Activated CD8-positive, alpha-beta memory T cell treated with anti-CD3 and anti-CD28 coated beads, Interleukin-2, amount 50 U/mL, for 24 hours (primary cell): ENCODE measurements around the gene PRR33.

Experiments
- DNase-seq: peaks from one replicate; pipeline ENCODE4 v3.0.0-alpha.2; 2020; ENCODE audit errors: extremely low read depth

Gene PRR33

DNA sequence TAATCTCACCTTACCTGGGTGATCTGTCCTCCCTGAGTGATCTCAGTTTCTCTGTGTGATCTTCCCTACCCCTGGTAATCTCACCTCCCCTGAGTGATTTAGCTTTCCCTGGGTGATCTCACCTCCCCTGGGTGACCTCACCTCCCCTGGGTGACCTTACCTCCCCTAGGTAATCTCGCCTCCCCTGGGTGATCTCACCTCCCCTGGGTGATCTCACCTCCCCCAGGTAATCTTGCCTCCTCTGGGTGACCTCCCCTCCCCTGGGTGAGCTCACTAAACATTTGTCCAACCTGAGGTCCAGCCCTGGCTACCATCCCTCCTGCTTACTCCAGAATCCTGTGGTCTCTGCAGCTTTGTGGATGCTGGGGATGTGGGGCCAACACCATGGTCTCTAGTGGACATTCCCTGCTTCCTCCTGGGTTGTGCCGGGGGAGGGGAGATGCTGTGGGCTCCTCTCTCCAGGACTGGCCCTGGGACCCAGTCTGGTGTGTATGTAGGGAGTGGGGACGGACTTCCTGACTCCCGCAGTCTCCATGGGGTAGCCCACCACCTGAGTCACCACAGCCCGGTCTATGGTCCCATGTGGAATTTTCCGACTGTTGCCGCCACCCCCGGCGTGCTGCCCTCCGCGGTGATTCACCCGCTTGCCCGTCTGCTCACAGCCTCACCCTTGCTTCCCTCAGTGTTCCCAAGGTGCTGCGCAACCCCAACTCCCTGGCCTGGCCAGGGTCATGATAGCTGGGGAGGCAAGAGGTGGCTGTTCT, 28.9 kb downstream of the PRR33 start:
- no peak for DNase-seq

DNA sequence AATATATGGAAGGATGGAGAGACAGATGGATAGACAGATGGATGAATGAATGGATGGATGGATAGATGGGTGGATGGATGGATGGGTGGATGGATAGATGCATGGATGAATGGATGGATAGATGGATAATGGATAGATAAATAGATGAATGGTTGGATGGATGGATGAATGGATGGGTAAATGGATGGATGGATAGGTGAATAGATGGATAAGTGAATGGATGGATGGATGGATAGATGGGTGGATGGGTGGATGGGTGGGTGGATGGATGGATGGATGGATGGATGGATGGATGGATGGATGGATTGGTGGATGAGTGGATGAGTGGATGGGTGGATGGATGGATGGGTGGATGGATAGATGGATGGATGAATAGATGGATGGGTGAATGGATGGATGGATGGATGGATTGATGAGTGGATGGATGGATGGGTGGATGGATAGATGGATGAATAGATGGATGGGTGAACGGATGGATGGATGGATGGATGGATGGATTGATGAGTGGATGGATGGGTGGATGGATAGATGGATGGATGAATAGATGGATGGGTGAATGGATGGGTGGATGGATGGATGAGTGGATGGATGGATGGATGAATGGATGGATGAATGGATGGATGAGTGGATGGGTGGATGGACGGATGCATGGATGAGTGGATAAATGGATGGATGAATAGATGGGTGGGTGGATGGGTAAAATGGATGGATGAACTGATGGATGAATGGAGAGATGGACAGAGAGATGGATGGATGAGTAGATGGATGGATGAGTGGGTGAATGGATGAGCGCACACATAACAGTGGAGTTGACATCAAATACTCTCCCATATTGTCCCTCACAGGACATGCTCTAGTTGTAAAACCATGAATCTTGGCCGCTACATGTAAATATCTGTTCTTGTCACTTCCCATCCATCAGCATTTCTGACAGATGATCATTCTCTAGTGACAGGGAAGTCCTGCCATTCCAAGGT, 30.0 kb downstream of the PRR33 start:
- DNase-seq = no peak

DNA sequence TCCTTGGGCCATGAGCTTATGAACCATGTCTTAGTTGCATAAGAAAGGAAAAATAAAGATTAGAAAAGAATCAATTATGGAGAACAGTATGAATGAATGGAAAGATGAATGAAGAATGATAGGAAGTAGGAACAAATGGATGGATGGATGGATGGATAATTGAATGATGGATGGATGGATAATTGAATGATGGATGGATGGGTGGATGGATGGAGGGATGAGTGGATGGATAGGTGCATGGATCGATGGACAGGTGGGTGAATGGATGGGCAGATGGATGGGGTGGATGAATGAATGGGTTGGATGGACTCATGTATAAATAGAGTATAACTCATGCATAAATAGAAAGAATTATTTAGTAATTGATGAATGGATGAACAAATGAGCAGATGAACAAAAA, 31.6 kb downstream of the PRR33 start:
- no peak for DNase-seq

- no peak for DNase-seq
These were observed 32.7 kb downstream of the PRR33 start for GRCh38 chr11:1859004-1859403.

DNA sequence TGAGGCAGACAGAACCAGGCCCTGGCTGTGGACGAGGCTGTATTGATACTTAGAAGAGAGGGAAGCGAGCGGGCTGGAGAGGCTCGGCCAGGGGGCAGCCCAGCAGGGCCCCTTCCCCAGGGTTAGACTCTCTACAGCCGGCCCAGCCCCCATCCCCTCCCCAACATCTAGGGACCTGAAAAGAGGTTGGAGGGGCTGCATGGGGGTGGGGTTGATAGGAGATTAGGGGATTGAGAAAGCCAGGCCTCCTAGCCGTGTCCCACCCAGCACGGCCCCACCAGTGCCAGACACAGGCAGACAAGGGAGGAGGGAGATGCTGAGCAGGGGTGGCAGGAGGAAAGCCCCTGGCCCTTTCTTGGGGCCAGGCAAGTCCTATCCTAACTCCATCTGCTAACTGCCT, 33.1 kb downstream of the PRR33 start:
- no peak for DNase-seq

DNA sequence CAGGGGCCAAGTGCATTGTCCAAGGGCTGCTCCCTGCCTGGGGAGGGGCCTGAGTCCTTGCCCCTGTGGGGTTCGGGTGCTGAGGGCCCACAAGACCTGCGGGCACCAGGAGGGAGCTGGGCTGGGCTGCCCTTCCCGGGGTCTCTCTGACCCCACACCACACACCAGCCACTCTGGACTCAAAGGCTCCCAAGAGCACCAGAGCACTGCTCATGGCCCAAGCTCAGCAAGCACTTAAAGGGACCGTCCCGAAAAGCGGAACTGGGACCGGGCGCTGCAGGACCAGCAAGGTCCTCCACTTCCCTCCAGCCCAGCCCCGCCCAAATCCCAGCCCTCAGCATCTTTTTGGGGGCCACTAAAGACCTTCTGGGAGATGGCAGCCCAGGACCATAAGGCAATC, 33.5 kb downstream of the PRR33 start:
- DNase-seq = no peak

- no peak for DNase-seq
These were observed 34.6 kb downstream of the PRR33 start for GRCh38 chr11:1857064-1857463.

DNA sequence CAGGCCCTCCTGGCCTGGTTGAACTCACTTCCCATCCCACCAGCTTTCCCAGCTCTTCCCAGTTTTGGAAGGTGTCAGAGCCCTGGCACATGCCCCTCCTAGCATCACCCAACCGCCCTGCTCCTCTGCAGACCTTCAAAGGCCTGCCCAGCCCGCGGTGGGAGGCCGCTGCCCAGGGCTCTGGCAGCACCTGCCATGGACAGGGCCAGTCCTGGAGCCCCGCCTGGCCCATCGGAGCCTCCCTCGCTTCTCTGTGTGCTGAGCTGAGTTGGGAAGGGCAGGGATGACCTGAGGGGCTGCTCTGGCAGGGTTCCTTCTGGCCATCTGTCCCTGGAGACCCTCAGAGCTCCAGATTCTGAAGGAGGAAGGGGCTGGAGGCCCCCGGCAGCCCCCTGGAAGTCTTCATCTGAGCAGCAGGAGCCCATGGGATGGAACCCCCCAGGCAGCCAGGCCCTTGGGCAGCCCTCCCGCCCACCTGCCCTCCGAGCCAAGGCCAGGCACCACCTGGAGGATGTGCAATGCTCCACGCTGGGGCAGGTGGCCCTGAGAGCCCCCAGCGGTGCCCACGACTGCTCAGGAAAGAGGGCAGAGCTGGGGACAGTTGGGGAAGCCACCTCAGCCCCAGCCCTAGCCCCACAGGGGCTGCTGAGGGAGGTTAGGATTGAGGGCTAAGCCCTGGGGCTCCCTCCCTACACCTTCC, 35.2 kb downstream of the PRR33 start:
- DNase-seq = no peak

DNA sequence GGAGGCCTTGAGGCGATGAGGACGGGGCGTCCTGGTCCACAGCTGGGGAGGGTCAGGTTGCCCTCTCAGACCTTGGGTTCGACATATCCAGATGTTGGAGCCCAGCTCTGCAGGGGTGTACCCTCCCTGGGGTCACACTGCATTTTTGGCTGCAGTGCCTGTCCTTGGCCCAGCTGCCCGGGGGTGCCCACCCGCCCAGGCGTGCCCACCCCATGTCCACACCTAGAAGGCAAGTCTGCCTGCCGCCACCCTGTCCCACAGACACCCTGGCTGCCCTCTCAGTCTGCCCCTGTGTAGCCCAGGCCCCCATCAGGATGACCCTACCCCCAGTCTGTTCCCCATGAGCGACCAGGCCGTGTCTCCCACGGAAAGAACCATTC, 35.8 kb downstream of the PRR33 start:
- DNase-seq = no peak

DNA sequence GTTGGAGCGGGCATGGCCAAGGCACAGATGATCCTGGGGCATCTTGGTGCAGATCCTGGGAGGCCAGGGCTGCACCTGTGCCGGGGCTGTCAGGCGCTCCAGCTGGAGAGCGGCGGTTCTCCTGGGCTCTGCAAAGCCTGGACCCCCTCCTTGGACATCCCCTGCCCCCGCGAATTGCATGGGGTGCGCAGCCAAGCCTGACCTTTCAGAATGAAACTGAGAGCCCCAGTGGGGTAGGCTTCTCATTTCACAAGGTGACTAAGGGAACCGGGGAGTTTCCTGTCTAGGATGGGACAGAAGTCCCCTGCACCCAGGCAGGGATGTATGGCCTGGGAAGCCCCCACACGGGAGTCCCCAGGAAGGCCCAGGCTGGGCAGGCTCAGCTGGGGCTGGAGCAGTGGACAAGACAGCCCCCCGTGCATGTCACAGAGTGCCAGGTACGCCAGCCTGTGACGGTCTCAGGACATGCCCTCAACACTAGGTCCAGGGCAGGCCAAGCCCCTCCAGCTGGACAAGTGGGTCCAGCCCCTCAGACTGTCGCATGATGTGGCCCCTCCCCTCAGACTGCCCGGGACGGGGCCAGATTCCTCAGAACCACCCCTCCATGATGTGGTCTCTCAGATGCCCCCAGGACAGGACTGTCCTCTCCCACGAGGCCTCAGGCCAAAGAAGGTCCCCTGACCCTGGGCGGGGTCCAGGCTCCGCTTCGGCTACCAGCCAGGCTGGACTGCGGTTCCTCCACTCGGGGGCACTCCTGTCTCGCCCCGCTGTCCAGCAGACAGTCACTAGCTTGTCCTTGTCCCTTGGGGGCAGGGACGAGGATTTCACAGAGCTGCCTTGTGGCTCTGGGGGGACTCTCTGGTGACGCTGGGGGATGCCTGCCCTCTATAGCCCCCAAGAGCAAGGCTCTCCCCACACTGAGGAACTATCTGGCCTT, 36.5 kb downstream of the PRR33 start:
- no peak for DNase-seq

DNA sequence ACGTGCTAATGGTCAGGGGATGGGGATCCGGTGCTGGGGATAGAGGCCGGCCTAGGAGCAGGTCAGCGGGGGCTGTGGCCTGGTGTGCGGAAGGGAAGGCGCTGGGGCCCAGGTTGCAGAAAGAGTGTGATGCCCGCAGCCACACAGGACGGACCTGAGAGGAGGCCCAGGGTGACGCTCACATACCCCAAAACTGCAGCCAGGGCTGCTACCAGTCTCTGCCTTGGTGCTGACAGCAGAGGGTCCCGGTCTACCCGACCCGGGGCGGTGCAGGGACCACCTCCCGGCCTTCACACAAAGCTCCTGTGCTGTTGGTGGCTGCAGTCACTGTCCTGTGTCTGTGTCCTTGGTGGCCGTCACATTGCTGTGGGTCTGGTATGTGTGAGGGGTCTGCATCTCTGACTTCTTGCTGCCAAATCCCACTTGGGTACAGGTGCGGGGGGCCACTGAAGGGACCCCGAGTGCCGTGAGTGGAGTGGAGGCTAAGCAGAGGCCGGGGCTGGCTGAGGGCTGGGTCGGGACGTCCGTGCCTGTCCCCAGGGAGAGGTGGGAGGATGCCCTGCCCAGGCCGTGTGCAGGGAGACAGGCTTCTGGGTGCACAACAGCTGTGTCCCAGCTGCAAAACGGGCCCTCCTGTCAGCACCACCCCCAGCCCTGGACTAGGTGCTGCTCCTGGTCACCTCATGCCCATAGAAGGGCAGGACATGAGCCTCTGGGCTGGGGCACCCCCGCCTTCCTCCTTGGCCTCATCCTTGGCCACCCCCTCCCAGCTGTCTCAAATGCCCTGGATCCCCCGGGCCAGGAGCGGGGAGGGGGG, 37.4 kb downstream of the PRR33 start:
- no peak for DNase-seq

DNA sequence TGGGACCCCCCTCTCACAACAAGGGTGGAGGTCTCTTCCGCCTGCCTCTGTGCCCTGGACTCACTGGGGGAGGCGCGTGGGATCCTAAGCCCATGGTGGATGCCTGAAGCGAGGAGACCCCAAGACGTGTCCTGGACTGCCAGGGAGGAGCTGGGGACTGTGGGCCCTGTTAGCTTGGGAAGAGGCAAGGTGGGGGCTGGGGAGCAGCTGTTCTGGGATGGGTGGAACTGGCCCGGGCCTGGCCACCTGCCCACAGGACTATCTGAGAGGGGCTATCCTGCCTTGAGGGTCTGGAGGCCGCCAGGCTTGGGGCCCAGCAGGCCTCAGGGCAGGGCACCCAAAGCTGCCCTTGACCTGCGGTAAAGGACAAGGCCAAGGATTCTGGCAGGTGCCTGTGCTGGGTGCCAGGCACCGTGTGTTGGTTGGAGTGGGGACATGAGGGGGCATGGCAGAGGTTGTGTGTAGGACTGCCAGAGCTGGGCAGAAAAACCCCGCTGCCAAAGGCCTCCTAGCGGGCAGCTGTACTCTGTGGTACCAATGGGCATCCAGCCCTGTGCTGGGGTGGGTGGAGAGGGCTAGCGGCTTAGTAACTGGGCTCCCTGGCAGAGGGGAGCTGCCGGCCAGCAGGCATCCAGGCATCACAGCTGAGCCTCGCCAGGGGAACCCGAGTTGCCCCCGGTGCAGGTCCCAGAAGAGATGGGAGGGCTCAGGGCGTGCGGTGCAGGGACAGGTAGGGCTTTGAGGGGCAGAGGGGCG, 38.1 kb downstream of the PRR33 start:
- DNase-seq = no peak

DNA sequence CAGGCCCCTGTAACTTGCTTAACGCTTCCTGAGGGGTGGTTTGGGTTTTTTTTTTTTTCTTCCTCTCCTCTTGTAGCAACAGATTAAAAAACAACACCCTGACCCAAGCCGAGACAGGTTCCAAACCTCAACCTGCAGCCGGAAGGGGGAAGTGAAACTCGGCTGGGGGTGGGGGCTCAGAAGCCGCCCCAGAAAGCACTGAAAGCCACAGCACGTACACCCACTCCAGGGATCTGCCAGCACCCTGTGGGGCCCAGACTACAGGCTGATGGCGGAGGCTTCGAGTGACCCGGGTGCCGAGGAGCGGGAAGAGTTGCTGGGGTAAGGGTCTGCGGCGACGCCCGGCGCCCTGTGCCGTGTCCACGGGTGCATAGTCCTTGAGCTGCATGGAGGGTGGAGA, 38.8 kb downstream of the PRR33 start, which contains the start of gene LSP1:
TSS of gene LSP1 (plus strand) at position 208 of the 400 bp plus-strand sequence. CDS start at position 269, 61 bp downstream.
- peak; percentile 66 for DNase-seq

DNA sequence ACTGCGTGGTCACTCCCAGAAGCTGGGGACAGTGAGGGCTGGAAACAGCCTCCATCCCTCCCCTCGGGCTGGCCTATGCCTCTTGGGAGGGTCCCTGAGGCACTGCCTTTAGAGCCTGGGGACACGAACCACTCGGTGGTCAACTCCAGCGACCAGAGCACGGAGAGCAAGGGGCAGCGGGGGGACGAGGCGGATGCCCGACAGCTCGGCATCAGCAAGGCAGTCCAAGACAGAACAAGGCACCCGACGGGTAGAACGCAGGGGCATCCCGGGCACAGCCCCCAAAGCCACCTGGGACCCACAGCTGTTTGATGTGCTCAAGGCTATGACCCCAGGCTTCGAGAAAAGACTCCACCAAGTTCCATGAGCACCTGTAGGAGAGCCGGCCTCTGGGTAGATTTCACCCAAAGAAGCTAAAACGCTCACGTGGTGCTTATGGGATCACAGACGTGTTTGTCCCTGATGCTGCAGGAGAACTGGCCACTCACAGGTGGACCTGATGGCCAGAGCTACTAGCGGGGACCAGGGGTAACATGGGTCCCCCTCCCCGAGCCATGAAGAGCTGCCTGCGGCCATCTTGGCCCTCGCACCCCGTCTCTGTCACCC, 39.3 kb downstream of the PRR33 start:
- DNase-seq = no peak

DNA sequence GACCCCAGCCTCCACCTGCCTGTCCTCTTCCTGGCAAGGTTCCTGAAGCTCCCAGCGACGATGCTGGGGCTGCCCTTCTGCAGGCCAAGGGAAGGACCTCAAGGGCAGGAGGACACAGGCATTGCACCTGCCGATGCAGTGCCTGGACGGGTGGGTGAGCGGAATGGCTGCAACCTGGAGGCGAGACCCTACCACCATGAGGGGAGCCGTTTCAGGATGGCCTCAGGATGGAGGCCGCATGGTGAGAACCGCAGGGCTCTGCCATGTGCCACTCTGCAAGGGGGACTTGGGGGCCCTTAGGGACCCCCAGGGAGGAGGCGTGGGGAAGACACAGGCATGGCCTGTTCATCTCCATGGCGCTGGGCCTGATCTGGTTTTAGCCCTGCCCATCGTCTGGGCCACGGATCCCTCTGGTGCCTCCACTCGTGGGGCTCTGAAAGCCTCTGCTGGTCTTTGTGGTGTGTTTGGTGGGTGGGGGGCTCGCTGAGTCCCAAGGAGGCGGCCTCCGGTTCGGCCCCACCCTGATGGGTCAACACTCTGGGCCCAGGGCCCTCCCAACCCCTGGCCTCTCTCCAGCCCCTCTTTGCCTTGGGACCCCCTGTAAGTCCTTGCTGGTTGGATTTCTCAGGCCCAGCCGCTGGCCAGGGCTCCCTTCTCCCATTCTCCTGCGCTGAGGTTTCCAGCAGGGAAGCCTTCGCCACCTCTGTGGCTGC, 40.1 kb downstream of the PRR33 start:
- no peak for DNase-seq

DNA sequence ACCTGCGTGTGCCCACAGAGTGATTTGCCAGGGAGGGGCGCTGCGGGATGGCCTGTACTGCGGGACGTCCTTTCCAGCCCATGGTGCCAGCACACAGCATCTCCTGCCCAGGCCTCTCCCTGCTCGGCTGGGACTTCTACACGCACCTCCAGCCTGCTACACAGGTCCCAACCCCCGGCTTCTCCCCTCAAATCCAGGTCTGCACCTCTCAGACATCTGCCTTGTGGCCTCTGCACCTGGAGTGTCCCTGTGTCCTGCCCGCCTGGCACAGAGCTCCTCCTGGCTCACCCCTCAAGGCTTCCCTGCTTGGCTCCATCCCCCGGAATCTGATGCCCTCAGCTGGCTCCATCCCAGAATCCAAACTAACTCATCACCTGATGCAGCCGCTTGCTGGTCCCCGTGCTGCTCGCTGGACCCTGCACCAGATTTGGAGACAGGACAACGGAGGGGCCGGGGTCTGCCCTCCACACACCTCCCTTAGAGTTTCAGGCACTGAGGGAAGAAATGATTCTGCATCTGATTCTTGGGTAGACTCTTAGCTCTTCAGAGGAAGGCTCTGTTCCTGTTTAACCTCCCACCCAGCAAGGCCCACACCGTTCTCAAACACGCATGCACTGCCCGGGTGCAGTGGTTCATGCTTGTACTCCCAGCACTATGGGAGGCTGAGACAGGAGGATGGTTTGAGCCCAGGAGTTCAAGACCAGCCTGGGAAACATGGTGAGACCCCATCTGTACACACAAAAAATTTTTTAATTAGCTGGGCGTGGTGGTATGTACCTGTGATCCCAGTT, 42.9 kb downstream of the PRR33 start:
- no peak for DNase-seq

DNA sequence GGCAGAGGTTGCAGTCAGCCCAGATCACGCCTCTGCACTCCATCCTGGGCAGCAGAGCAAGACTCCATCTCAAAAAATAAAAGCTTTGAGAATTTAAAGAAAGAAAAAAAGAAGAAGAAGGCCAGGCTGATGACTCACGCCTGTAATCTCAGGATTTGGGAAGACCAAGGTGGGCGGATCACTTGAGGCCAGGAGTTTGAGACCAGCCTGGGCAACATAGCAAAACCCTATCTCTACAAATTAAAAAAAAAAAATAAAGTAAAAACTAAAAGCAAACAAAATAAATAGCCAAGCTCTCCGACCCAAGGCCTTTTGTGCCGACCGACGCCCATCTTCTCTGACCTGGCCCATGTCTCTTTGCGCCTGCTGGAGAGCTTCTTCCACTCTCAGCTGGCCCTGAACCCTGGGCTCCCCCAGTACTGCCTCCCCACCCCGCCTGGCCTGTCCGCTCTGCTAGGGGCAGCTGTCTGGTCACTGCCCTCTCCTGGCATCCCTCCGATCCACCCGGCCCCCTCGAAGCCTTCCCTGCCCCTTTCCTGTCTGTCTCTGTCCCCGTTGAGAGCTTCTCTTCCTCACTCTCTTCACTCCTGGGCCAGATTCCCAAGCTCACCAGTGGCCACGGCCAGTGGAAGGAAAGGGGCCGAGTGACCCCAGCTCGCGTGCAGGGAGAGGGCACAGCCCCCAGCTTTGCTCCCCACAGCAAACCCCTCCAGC, 43.6 kb downstream of the PRR33 start:
- no peak for DNase-seq
